Measurements from ENCODE around the gene GPR37L1.

DNA sequence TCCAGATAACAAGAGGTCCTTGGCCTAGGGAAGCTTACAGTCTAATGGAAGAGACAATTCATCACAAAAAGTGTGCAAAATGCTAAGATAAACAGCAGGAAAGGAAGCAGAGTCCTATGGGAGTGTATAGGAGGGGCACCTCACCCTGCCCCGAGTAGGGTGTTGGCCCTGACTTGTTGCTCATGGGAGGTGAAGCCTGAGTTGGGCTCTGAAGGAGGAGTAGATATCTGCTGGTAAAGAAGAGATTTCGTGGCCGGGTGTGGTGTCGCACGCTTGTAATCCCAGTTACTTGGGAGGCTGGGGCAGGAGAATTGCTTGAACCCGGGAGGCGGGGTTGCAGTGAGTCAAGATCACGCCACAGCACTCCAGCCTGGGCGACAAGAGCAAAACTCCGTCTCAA is 18.6 kb upstream of the GPR37L1 start:
- no peak for TF ChIP-seq TBP (IDR thresholded peaks at IDR 0.05; ENCODE audit: low read depth, low read length)
- no peak for TF ChIP-seq TEAD4 (IDR thresholded peaks at IDR 0.05; ENCODE audit: low read depth, low read length)
- TF ChIP-seq, protein P1, sequence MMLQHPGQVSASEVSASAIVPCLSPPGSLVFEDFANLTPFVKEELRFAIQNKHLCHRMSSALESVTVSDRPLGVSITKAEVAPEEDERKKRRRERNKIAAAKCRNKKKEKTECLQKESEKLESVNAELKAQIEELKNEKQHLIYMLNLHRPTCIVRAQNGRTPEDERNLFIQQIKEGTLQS (IDR thresholded peaks at IDR 0.05; ENCODE audit: insufficient read depth, low read depth, low read length), result no peak
- TF ChIP-seq POLR2A (IDR thresholded peaks at IDR 0.05; ENCODE audit: control extremely low read depth in 1 of 2, low read depth in 2 of 2, low read length in 2 of 2), result no peak
